Neuron (in vitro differentiated cells): Measurements from ENCODE around the gene TCP11.

Source experiments
- H2AFZ ChIP-seq: one replicate; pipeline ENCODE4 v1.6.1; 2013; ENCODE audit warnings: low read depth, mild to moderate bottlenecking, inconsistent platforms, low read length, moderate library complexity
- H3K27me3 ChIP-seq: one replicate; pipeline ENCODE4 v1.6.1; 2013; ENCODE audit warnings: low read length; ENCODE audit not compliant: insufficient read depth
- H3K36me3 ChIP-seq: one replicate; pipeline ENCODE4 v1.6.1; 2013; ENCODE audit warnings: low read length; ENCODE audit not compliant: insufficient read depth
- H3K4me1 ChIP-seq: one replicate; pipeline ENCODE4 v1.6.1; 2013; ENCODE audit warnings: low read length; ENCODE audit not compliant: insufficient read depth
- H3K4me3 ChIP-seq: 2 replicates; pipeline ENCODE4 v1.5.1; 2013; ENCODE audit warnings: mild to moderate bottlenecking, low read length, moderate library complexity
- H3K9me3 ChIP-seq: one replicate; pipeline ENCODE4 v1.6.1; 2013; ENCODE audit warnings: low read length

The TCP11 gene

DNA sequence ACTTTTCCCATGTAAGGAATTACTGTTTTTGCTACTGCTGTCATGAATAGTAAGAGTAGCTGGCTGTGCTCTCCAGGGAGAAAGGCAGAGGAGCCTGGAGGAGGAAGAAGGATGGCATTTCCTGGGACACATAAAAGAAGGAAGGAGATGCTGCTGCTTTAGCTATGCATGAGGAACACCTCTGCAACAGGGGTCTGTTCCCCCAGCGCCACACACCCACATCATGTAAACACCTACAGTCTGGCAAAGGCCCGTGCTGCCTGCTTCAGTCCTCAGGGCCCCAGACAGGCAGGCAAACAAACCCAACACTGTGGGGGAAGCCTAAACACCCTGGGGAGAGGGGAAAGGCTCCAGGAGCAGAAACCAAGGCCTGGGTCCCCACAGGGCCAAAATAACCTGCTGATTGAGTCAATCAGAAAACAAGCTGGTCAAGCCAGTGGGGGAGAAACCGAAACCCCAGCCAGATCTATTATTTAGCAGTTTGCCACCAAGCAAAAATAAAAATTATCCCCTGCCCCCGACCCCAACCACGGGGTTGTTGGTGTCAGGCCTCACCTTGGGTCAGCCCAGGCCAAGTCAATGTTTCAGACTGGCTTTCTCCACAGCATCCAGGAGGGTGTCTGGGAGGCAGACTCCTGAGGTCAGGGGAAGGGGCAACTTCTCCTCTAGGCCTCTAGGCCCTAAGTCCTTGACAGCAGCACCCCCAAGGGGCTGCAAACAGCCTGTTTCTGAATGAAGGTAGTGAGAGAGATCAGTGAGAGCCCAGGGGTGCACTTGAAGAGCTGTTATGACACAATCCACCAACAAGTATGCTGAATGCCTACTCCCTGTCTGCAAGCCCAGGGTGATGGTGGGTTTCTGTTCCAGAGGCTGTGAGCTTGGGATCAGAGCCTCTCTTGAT lies 38.0 kb upstream of the TCP11 start:
- Histone ChIP-seq H3K4me3 (no peak overlapping the region), H3K36me3 (no peaks in the 10 kb centered on the region), H3K4me1 (peaks cover 12% of the 10 kb centered on the region), H2AFZ (no peak overlapping the region), H3K9me3 (no peaks in the 10 kb centered on the region), H3K27me3 (no peaks in the 10 kb centered on the region)

DNA sequence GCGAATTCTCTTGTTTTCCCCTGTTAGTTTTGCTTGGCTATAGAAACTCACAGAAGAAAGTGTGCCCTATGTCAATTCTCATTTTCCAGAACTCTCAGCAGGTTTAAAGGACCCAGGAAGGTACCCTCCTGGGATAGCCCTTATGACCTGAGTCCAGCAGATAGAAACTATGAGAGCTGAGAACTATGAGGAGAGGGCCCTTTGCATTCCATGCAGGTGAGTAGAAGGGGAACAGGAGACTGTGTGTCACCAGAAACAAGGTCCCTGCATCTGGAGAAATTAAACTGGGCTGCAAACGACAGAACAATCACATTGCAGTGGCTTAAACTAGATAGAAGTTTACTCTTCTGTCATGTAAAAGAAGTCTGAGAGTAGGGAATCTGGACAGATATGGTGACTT lies 36.9 kb upstream of the TCP11 start:
- H3K4me1 ChIP-seq = peaks cover 6% of the 10 kb centered on the region

GRCh38 chr6:35177596-35177995 lies 36.5 kb upstream of the TCP11 start:
- Histone ChIP-seq H3K36me3 (no peaks in the 10 kb centered on the region), H3K4me1 (peaks cover 6% of the 10 kb centered on the region), H3K9me3 (no peaks in the 10 kb centered on the region), H2AFZ (no peak overlapping the region), H3K27me3 (no peaks in the 10 kb centered on the region), H3K4me3 (no peak overlapping the region)

More for the DNA sequence above, 36.9 kb upstream of the TCP11 start:
- Histone ChIP-seq H3K36me3 (no peaks in the 10 kb centered on the region), H3K9me3 (no peaks in the 10 kb centered on the region), H3K27me3 (no peaks in the 10 kb centered on the region), H2AFZ (no peak overlapping the region), H3K4me3 (no peak overlapping the region)

GRCh38 chr6:35177157-35177556 lies 36.0 kb upstream of the TCP11 start:
- Histone ChIP-seq H3K4me1 (peaks cover 6% of the 10 kb centered on the region), H2AFZ (no peak overlapping the region), H3K27me3 (no peaks in the 10 kb centered on the region), H3K9me3 (no peaks in the 10 kb centered on the region), H3K36me3 (no peaks in the 10 kb centered on the region), H3K4me3 (no peak overlapping the region)

- H3K27me3 ChIP-seq = no peaks in the 10 kb centered on the region
- H3K4me1 ChIP-seq = peaks cover 6% of the 10 kb centered on the region
- H3K36me3 ChIP-seq = no peaks in the 10 kb centered on the region
- H3K9me3 ChIP-seq = no peaks in the 10 kb centered on the region
- H2AFZ ChIP-seq = no peak overlapping the region
- H3K4me3 ChIP-seq = no peak overlapping the region
These were observed 35.3 kb upstream of the TCP11 start for GRCh38 chr6:35176301-35177024.

DNA sequence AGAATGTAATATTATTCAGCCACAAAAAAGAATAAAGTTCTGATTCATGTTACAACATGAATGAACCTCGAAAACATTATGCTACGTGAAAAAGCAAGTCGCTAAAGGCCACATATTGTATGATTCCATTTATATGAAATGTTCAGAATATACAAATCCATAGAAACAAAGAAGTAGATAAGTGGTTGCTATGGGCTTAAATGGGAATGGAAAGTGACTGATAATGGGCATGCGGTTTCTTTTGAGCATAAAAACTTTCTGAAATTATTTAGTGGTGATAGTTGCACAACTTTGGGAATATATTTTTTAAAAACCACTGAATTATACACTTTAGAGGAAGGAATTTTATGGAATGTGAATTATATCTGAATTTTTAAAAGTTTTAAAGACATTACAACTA lies 33.4 kb upstream of the TCP11 start:
- Histone ChIP-seq H3K4me1 (peaks cover 6% of the 10 kb centered on the region), H3K27me3 (no peaks in the 10 kb centered on the region), H3K4me3 (no peak overlapping the region), H3K9me3 (no peaks in the 10 kb centered on the region), H3K36me3 (no peaks in the 10 kb centered on the region), H2AFZ (no peak overlapping the region)

DNA sequence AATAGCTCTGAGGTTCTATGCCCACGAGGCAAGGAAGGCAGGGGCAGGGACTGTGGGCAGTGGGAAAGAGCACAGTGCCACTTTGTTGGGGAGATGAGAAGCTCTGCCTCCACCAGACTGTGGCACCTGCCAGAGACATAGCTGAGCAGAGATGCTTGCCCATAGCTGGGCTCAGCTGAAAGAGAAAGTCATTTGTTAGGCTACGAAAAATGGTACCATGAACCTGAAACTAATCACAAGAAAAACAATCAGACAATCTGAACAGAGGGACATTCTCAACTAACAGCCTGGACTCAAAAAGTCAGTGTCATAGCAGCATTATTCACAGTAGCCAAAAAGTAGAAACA lies 32.9 kb upstream of the TCP11 start:
- no peaks in the 10 kb centered on the region for H3K36me3 ChIP-seq
- no peaks in the 10 kb centered on the region for H3K9me3 ChIP-seq
- H3K4me3 ChIP-seq = no peak overlapping the region
- peaks cover 5% of the 10 kb centered on the region for H3K4me1 ChIP-seq
- no peak overlapping the region for H2AFZ ChIP-seq
- no peaks in the 10 kb centered on the region for H3K27me3 ChIP-seq

DNA sequence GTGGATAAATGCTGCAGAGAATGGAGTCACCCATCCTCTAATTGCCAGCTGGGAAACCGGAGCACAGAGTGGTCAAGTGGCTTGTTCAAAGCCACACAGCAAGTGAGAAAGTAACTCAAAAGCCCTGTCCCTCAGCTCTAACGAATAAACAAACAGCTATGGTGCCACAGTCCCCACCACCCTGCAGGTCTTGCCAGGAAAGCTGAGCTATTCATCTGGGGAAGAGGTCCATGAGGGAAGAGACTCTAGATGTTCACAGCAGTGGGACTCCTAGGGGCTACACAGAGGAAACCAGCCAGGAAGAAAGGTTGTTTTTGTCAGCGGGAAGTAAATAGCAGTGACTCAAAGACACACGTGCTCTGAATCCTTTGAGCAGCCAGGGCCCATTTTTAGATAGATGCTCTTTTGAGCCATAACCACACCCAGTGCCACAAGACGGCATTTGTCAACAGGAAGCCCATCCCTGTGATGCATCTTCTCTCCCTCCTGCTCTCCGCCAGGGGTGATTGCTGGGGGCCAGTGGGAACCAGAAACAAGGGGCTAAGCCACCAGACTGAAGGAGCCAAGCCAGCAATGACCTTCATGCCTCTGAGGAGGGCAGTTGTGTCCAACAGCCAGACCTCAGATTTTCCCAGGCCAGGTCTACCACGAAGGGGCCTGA lies 32.4 kb upstream of the TCP11 start:
- H3K36me3 ChIP-seq = no peaks in the 10 kb centered on the region
- no peaks in the 10 kb centered on the region for H3K9me3 ChIP-seq
- no peak overlapping the region for H3K4me3 ChIP-seq
- peaks cover 8% of the 10 kb centered on the region for H3K4me1 ChIP-seq
- H3K27me3 ChIP-seq = no peaks in the 10 kb centered on the region
- H2AFZ ChIP-seq = no peak overlapping the region

GRCh38 chr6:35173044-35173426 lies 31.9 kb upstream of the TCP11 start:
- Histone ChIP-seq H3K9me3 (no peaks in the 10 kb centered on the region), H3K4me3 (no peak overlapping the region), H3K27me3 (no peaks in the 10 kb centered on the region), H3K36me3 (no peaks in the 10 kb centered on the region), H3K4me1 (peaks cover 13% of the 10 kb centered on the region), H2AFZ (no peak overlapping the region)

- H2AFZ ChIP-seq = no peak overlapping the region
- H3K27me3 ChIP-seq = no peaks in the 10 kb centered on the region
- peaks cover 16% of the 10 kb centered on the region for H3K4me1 ChIP-seq
- no peaks in the 10 kb centered on the region for H3K36me3 ChIP-seq
- H3K9me3 ChIP-seq = no peaks in the 10 kb centered on the region
- no peak overlapping the region for H3K4me3 ChIP-seq
These were observed 29.8 kb upstream of the TCP11 start for GRCh38 chr6:35170891-35171290.

- Histone ChIP-seq H3K4me1 (peaks cover 16% of the 10 kb centered on the region), H3K36me3 (no peaks in the 10 kb centered on the region), H3K9me3 (no peaks in the 10 kb centered on the region), H3K4me3 (no peak overlapping the region), H3K27me3 (no peaks in the 10 kb centered on the region), H2AFZ (no peak overlapping the region)
These were observed 29.0 kb upstream of the TCP11 start for GRCh38 chr6:35170166-35170565.

DNA sequence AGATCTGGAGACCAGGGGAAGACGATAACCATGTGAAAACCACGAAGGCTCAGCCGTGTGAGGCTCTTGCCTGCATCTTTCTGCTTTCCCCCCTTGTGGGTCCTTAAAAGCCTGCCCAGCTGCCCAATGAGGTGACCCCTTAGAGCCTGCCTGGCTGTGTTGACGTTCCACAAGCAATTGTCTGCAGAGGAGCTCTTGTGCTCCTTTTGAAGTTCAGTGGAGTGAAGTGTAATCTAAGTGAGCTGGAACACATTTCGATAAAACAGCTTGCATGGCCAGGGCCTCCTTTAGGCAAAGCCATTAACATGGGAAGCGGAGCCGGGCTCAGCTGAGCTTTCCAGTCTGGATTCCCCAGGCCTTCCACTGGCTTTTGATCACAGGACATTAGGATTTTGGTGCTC lies 27.3 kb upstream of the TCP11 start:
- no peaks in the 10 kb centered on the region for H3K9me3 ChIP-seq
- H3K4me3 ChIP-seq = no peak overlapping the region
- H2AFZ ChIP-seq = no peak overlapping the region
- H3K36me3 ChIP-seq = no peaks in the 10 kb centered on the region
- peaks cover 16% of the 10 kb centered on the region for H3K4me1 ChIP-seq
- H3K27me3 ChIP-seq = no peaks in the 10 kb centered on the region

DNA sequence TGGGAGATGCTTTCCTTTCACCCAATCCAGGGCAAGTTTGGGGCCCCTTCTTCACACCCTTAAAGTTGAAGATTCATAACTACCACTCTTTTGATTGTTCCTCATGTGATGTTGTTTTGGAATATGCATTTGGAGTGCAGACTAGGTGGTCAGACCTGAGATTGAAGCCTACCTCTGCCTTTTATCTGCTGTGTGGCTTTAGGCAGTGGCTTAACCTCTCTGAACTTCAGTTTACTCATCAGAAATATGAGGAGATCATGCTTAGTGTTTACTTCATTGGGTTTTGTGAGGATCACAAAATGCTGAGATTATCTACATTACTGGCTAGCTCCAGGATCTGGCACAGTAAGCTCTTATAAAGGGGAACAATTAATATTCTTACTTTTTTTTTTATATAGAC lies 26.4 kb upstream of the TCP11 start:
- H3K4me1 ChIP-seq = peaks cover 16% of the 10 kb centered on the region
- H3K36me3 ChIP-seq = no peaks in the 10 kb centered on the region
- no peak overlapping the region for H3K4me3 ChIP-seq
- no peak overlapping the region for H2AFZ ChIP-seq
- H3K27me3 ChIP-seq = no peaks in the 10 kb centered on the region
- no peaks in the 10 kb centered on the region for H3K9me3 ChIP-seq
